Activated T-cell treated with anti-CD3 and anti-CD28 coated beads, Interleukin-2, amount 50 U/mL, for 4 hours (primary cell): ENCODE results near the gene DPM1. TPM values are rescaled to one million over a fixed set of nuclear protein-coding genes. Genes with fewer than 3 reads are reported as not detected.
"Not testable (repeated sequence)": the region's sequence is repeated elsewhere in the genome, so short reads cannot be mapped to it uniquely, and the experiment has no call there.

Experiments used
- ATAC-seq, 2 donors: fragments of 200-7000 bp; cut with Tn5 transposase; one replicate each; pipeline ENCODE4 v1.10.0; 2021
- DNase-seq: peaks from one replicate; pipeline ENCODE4 v3.0.0-alpha.2; 2020
- H3K27me3 Mint-ChIP-seq: one replicate; pipeline ENCODE4 v1.8.0; 2021; ENCODE audit warnings: low read depth, mixed read lengths
- H3K36me3 Mint-ChIP-seq: one replicate; pipeline ENCODE4 v1.8.0; 2022; ENCODE audit warnings: mixed read lengths; ENCODE audit not compliant: insufficient read depth
- H3K4me1 Mint-ChIP-seq: one replicate; pipeline ENCODE4 v1.8.0; 2021; ENCODE audit warnings: low read depth, mixed read lengths
- H3K4me3 Mint-ChIP-seq: one replicate; pipeline ENCODE4 v1.8.0; 2021; ENCODE audit warnings: mild to moderate bottlenecking, moderate library complexity, mixed read lengths
- H3K9me3 Mint-ChIP-seq: one replicate; pipeline ENCODE4 v1.8.0; 2021; ENCODE audit warnings: mixed read lengths
- total RNA-seq, 3 donors: library from RNA; stranded (reverse); gene quantifications; one replicate each; pipeline ENCODE4 v1.2.1, GENCODE V29; 2021

The DPM1 gene
- total RNA-seq, 3 donors from 2014 or later, result 66.4 to 73.4 (median 70.9) TPM

DNA sequence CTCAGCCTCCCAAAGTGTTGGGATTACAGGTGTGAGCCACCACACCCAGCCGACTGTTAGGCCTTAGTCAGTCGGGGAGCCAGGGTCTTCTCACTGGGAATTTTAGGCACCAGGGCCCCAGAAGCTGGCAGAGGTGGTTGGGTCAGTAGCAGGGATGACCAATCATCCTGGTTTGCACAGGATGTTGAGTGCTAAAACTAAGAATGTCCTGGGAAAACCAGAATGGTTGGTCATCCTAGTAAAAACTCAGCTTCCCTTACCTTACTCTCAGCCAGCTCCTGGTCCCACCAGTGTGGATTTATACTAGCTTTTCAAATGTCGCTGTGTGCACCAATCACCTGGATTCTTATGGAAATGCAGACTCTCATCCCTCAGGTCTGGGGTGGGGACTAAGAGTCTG lies 32.7 kb upstream of the DPM1 start:
- H3K27me3 Mint-ChIP-seq, result peaks cover 13% of the 10 kb centered on the region
- H3K36me3 Mint-ChIP-seq, result no peaks in the 10 kb centered on the region
- no peak for DNase-seq
- H3K4me3 Mint-ChIP-seq, result no peak overlapping the region
- ATAC-seq, result no peak
- H3K4me1 Mint-ChIP-seq, result no peaks in the 10 kb centered on the region
- H3K9me3 Mint-ChIP-seq, result no peaks in the 10 kb centered on the region

DNA sequence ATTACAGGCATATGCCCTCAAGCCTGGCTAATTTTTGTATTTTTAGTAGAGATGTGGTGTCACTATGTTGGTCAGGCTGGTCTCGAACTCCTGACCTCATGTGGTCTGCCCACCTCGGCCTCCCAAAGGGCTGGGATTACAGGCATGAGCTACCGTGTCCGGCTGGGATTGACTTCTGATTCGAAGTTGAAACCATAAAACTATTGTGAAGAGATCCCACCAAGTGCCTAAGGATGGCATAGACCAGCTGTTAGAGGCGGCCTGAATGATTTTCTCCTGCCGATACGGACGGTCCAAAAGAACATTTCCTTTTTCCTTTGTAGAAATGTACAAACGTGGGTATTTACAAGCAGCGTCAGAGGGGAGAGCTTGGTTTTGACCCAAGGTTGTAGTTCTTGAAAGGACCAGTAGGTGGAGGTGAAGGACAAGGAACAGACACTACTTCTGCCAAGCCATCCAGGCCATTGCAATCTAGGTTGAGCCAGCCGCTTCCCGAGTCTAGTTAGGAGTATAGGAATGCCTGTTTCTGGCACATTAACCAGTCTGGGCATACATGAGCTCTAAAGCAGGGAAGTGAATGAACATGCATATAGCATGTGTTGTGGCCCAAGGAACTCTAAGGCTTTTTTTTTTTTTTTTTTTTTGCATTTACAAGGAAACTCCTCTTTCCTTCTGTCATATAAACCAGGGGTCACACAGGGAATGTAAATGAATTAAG lies 29.3 kb upstream of the DPM1 start:
- peaks cover 25% of the 10 kb centered on the region for H3K27me3 Mint-ChIP-seq
- H3K4me3 Mint-ChIP-seq, result no peak overlapping the region
- H3K4me1 Mint-ChIP-seq, result no peaks in the 10 kb centered on the region
- no peaks in the 10 kb centered on the region for H3K9me3 Mint-ChIP-seq
- peak; percentile 52 for DNase-seq
- H3K36me3 Mint-ChIP-seq, result no peaks in the 10 kb centered on the region
- ATAC-seq, result peak; percentile 90 to 97

DNA sequence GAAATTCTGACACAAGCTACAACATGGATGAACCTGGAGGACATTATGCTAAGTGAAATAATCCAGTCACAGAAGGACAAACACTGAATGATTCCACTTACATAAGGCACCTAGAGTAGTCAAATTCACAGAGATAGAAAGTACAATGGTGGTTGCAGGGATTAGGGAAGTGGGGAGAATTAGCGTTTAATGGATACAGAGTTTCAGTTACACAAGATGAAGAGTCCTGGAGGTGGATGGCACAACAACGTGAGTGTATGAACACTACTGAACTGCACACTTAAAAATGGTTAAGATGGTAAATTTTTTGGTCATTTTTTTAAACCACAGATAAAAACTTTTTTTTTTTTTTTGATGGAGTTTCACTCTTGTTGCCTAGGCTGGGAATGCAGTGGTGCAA lies 25.0 kb upstream of the DPM1 start:
- peaks cover 41% of the 10 kb centered on the region for H3K27me3 Mint-ChIP-seq
- no peak for DNase-seq
- peaks cover 16% of the 10 kb centered on the region for H3K4me1 Mint-ChIP-seq
- H3K4me3 Mint-ChIP-seq, result no peak overlapping the region
- H3K9me3 Mint-ChIP-seq, result no peaks in the 10 kb centered on the region
- ATAC-seq, result no peak
- H3K36me3 Mint-ChIP-seq, result no peaks in the 10 kb centered on the region

DNA sequence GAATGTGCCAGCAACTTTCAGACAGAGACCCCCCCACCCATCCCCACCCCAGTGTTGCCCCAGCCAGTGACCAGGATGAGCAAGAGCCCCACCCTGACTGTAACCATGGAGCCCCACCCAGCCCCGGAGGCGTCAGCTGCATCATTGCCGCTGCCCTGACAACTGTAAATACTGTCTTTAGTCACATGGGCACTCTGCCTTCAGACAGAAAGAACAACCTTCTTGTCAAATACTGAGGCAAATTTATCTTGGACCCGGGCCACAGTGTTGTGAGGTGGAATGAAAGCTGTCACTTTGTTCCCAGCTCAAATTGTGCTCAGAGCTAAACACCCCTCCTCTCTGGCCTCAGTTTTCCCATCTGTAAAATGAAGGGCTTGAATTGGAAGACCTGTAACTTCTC lies 24.0 kb upstream of the DPM1 start:
- Mint-ChIP-seq H3K4me3 (no peak overlapping the region), H3K4me1 (peaks cover 16% of the 10 kb centered on the region), H3K27me3 (peaks cover 38% of the 10 kb centered on the region), H3K36me3 (no peaks in the 10 kb centered on the region), H3K9me3 (no peaks in the 10 kb centered on the region)
- ATAC-seq (no peak), DNase-seq (no peak)

DNA sequence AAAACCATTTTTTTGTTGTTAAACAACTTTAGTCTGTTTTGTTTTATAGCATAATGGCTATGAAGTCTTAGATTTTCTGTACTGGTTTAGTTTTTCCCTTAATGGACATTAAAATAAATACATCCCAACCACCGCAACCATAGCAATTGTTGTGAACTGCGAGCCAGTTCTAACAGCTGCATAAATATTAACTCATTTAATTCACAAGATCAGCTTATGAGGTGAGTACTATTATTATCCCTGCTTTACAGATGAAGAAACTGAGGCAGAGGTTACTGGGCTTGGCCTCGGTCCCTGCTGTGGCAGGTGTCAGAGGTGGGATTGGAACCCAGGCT lies 23.3 kb upstream of the DPM1 start:
- H3K36me3 Mint-ChIP-seq, result no peaks in the 10 kb centered on the region
- DNase-seq, result no peak
- H3K4me1 Mint-ChIP-seq, result peaks cover 16% of the 10 kb centered on the region
- no peak for ATAC-seq
- H3K27me3 Mint-ChIP-seq, result peaks cover 39% of the 10 kb centered on the region
- H3K9me3 Mint-ChIP-seq, result no peaks in the 10 kb centered on the region
- H3K4me3 Mint-ChIP-seq, result no peak overlapping the region

DNA sequence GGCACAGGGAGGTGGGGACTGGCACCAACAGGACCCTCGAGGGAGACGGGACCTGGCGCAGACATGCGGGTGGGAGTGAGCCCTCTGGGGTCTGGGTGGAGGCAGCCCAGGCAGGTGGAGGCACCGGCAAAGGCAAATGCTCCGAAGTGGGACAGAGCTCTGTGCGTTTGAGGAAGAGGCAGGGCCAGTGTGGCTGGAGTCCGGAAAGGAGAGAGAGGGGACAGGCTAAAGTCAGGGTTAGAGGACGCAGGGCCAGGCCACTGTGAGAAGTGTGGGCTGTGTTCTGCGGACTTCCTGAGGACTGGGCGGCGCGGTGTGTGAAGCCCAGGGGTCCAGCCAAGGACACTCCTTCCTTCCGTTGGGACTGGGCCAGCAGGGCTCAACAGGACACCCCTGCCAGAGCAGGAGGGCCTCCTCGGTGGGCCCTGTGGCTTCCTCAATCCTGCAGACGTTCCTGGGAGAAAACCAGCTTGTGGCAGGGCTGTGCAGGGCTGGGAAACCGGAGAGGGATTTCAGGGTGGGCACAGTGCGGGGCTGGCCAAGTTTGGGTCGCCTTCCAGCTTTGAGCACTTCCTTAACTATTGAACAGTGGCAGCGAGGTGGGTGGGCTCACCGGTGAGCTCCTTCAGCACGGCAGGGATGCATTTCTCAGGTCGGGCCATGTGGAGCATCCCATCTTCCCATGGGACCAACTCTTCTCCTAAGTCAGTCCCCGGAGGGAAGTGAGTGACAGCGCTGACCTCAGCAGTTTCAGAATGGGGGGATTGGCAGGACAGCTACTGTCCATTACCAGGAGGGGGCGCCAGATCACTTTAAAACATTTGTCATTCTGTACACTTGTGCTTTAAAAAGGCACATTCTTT lies 22.8 kb upstream of the DPM1 start:
- no peaks in the 10 kb centered on the region for H3K36me3 Mint-ChIP-seq
- peaks cover 16% of the 10 kb centered on the region for H3K4me1 Mint-ChIP-seq
- peaks cover 34% of the 10 kb centered on the region for H3K27me3 Mint-ChIP-seq
- DNase-seq (peak; percentile 61), ATAC-seq (peak; percentile 29 to 41)
- no peak overlapping the region for H3K4me3 Mint-ChIP-seq
- H3K9me3 Mint-ChIP-seq, result no peaks in the 10 kb centered on the region

DNA sequence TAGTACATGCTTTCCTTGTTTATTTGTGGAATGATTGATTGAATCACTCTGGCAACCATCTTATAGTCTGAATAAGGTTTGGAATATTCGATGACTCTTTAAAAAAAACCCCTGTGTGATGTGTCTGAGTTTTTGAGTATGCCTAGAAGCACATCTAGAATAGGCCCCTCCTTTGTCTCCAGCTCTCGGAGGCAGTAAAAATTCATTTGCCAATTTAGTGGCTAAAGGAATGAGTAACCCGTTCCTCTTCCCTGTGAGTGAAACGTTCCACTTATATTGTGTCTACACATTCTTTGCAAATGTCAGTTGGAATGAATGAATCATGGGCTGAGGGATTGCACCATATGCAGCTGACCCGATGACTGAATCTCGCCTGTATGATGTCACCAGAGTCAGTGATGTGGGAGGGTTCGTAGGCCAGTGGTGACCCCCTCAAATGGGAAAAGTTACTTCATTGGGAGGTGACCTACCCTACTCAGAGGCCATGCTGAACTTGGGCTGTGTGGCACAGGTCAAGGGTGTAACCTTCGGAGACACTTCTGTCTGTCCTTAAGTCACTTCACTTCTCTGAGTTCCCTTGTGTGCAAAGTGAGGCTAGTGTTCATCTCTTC lies 21.8 kb upstream of the DPM1 start:
- H3K4me1 Mint-ChIP-seq, result peaks cover 16% of the 10 kb centered on the region
- H3K27me3 Mint-ChIP-seq, result peaks cover 37% of the 10 kb centered on the region
- ATAC-seq, result peak; percentile 80 to 86
- no peak for DNase-seq
- no peaks in the 10 kb centered on the region for H3K9me3 Mint-ChIP-seq
- no peak overlapping the region for H3K4me3 Mint-ChIP-seq
- no peaks in the 10 kb centered on the region for H3K36me3 Mint-ChIP-seq

DNA sequence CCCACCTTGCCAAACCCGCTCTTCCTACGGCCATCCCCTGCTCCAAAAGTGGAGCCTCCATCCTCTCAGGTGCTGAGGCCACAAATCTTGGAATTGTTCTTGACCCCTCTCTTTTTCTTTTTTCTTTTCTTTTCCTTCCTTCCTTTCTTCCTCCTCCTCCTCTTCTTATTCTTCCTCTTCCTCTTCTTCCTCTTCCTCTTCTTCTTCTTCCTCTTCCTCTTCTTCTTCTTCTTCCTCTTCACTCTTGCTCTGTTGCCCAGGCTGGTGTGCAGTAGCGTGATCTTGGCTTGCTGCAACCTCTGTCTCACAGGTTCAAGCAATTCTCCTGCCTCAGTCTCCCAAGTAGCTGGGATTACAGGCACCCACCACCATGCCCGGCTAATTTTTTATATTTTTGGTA lies 20.2 kb upstream of the DPM1 start:
- H3K27me3 Mint-ChIP-seq, result peaks cover 32% of the 10 kb centered on the region
- H3K36me3 Mint-ChIP-seq, DNase-seq, ATAC-seq, H3K9me3 Mint-ChIP-seq, H3K4me3 Mint-ChIP-seq: not testable (repeated sequence)
- peaks cover 16% of the 10 kb centered on the region for H3K4me1 Mint-ChIP-seq

DNA sequence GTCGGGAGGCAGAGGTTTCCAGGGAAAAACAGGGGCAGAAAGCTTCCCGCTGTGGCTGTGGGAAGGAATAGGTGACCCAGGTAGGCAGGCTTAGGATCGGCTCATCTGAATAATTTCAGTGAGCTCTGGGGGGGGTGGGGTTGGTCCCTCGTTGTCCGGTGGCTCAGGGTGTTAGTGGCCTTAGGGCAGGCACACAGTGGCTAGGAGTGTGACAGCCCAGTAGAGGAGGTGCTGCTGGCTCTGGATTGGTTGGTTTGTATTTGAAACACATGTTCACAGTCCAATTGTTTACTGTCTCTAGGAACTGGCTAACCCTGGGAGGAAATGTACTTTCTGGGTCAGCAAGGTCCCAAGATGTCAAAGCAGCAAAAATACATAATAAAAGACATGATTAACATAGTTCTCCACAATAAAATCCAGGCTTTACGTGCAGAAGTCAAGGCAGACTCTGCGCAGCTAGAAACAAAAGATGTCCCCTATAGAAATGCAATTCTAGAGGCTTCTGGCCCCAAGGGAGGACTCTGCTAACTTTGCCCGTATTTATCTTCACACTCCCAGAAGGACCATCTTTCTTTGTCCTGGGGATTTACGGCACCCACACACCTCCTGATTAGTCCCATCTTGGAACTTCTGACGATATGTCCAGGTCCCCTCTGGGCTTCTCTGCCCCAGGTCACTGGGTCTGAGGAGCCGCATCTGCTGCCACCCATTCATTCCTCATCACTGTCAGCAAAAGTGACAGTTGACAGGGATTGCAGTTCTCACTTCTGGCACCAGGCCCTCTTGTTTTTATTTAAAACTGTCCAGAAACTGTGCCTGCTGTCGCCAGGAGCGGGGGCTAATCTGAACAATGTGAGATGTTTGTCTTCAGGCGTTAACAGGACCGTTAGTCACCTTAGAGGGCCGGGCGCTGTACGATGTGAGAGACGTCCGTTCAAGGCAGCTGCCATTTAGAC lies 19.0 kb upstream of the DPM1 start:
- DNase-seq, result no peak
- Mint-ChIP-seq H3K36me3 (no peaks in the 10 kb centered on the region), H3K4me1 (peaks cover 16% of the 10 kb centered on the region), H3K4me3 (no peak overlapping the region), H3K27me3 (peaks cover 26% of the 10 kb centered on the region), H3K9me3 (no peaks in the 10 kb centered on the region)
- no peak for ATAC-seq

DNA sequence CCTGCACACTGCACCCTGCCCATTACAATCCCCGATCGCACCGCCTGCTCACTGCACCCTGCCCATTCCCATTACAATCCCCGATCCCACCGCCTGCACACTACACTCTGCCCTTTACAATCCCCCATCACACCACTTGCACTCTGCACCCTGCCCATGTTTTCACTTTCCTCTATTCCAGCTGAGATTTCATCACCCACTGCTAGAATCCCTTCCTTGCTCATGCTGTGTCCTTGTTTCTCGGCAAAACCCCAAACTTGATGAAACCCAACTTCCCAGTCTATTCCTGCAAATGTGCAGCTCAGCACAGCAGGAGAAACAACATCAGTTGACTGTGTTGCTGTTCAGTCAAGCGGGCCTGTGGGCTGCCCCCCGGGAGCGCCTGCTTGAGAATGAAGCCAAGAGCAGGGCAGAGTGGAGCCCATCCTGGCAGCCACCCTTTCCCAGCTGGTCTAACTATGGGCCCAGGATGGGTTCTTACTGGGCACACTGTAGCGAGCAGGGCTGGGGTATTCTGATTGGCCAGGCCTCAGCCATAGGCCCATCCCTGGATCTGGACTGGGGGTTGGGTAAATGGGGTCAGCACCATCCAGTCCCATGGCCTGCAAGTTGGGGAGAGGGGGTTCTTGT lies 17.5 kb upstream of the DPM1 start:
- no peaks in the 10 kb centered on the region for H3K36me3 Mint-ChIP-seq
- H3K27me3 Mint-ChIP-seq, result peaks cover 21% of the 10 kb centered on the region
- no peak overlapping the region for H3K4me3 Mint-ChIP-seq
- H3K4me1 Mint-ChIP-seq, result peaks cover 10% of the 10 kb centered on the region
- H3K9me3 Mint-ChIP-seq, result no peaks in the 10 kb centered on the region
- DNase-seq, result no peak
- no peak for ATAC-seq

DNA sequence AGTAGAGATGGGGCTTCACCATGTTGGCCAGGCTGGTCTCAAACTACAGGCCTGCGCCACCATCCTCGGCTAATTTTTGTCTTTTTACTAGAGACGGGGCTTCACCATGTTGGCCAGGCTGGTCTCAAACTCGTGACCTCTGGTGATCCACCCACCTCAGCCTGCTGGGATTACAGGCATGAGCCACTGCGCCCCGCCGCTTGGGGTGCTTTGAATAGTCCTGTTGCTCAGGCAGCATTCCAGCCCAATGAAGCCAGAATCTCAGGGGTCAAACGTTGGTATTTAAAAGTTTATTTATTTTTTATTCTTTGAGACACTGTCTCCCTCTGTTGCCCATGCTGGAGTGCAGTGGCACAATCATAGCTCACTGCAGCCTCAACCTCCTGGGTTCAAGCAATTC lies 11.6 kb upstream of the DPM1 start:
- DNase-seq (no peak), ATAC-seq (no peak)
- Mint-ChIP-seq H3K36me3 (no peaks in the 10 kb centered on the region), H3K4me1 (no peaks in the 10 kb centered on the region), H3K9me3 (no peaks in the 10 kb centered on the region), H3K4me3 (no peak overlapping the region), H3K27me3 (peaks cover 5% of the 10 kb centered on the region)

DNA sequence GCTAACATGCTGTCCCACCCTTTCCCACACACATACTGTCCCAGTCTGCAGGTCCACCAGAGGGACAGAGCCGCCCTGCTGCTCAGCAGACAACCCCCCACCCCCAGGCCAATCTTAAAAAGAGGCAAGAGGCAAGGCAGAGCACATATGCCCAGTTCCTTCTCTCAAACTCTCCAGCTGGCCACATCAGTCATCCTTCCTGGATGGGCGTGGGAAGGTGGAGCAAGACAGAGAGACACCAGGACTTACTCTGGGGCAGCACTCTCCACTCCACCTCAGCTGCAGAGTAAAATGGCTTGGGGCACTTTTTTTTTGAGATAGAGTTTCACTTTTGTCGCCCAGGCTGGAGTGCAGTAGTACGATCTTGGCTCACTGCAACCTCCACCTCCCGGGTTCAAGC lies 11.1 kb upstream of the DPM1 start:
- Mint-ChIP-seq H3K4me1 (no peaks in the 10 kb centered on the region), H3K9me3 (no peaks in the 10 kb centered on the region), H3K4me3 (no peak overlapping the region), H3K27me3 (peaks cover 5% of the 10 kb centered on the region), H3K36me3 (no peaks in the 10 kb centered on the region)
- no peak for DNase-seq
- no peak for ATAC-seq

DNA sequence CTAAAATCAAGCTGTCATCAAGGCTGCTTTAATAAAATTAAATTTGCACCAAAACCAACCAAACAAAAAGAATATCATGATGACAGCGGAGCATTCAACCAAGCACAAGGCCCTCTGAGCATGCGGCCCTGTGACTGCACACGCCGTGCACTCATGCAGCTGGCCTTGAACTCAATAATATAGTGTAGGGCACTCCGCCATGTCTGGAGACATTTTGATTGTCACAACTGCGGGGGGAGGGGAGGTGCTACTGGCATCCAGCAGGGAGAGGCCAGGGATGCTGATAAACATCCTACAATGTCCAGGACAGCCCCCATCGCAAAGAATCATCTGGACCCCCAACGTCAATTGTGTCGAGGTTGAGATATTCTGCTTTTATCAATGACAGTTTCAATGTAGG lies 10.0 kb upstream of the DPM1 start:
- DNase-seq (no peak), ATAC-seq (no peak)
- Mint-ChIP-seq H3K27me3 (peaks cover 5% of the 10 kb centered on the region), H3K36me3 (peaks cover under 1% of the 10 kb centered on the region), H3K4me3 (no peak overlapping the region), H3K4me1 (peaks cover 1% of the 10 kb centered on the region), H3K9me3 (no peaks in the 10 kb centered on the region)
